H9 (cell line): ENCODE data around the gene SORCS2. TPM values are rescaled to one million over a fixed set of nuclear protein-coding genes. Genes with fewer than 3 reads are reported as not detected.

Source experiments
- DNase-seq: peaks from one replicate; pipeline ENCODE4 v3.0.0-alpha.2; 2017
- H2AFZ ChIP-seq: one replicate; pipeline ENCODE4 v1.6.1; 2013; ENCODE audit warnings: mild to moderate bottlenecking, low read length, control low read depth, moderate library complexity
- H2AK5ac ChIP-seq: 2 replicates; pipeline ENCODE4 v1.6.1; 2013; ENCODE audit warnings: low read length, control low read depth, mixed read lengths; ENCODE audit not compliant: insufficient read length
- H2BK120ac ChIP-seq: one replicate; pipeline ENCODE4 v1.6.1; 2013; ENCODE audit warnings: low read depth, mild to moderate bottlenecking, low read length, control low read depth, inconsistent platforms; ENCODE audit not compliant: poor library complexity, severe bottlenecking
- H2BK12ac ChIP-seq: 2 replicates; pipeline ENCODE4 v1.6.1; 2013; ENCODE audit warnings: low read length, control low read depth, mixed read lengths, low read depth; ENCODE audit not compliant: insufficient read length
- H2BK15ac ChIP-seq: 2 replicates; pipeline ENCODE4 v1.6.1; 2013; ENCODE audit warnings: low read depth, low read length, control low read depth
- H2BK20ac ChIP-seq: one replicate; pipeline ENCODE4 v1.6.1; 2013; ENCODE audit warnings: low read depth, mild to moderate bottlenecking, low read length, control low read depth, inconsistent platforms; ENCODE audit not compliant: poor library complexity, severe bottlenecking
- H2BK5ac ChIP-seq: 2 replicates; pipeline ENCODE4 v1.6.1; 2013; ENCODE audit warnings: low read length, control low read depth, mixed read lengths; ENCODE audit not compliant: insufficient read length
- H3K14ac ChIP-seq: 2 replicates; pipeline ENCODE4 v1.6.1; 2013; ENCODE audit warnings: low read length, control low read depth; ENCODE audit not compliant: insufficient read depth
- H3K18ac ChIP-seq: 2 replicates; pipeline ENCODE4 v1.6.1; 2013; ENCODE audit warnings: low read depth, mild to moderate bottlenecking, mixed read lengths, low read length, control low read depth; ENCODE audit not compliant: insufficient read length
- H3K23ac ChIP-seq: 2 replicates; pipeline ENCODE4 v1.6.1; 2013; ENCODE audit warnings: low read length, control low read depth, mixed read lengths, low read depth; ENCODE audit not compliant: insufficient read length
- H3K23me2 ChIP-seq: 2 replicates; pipeline ENCODE4 v1.6.1; 2013; ENCODE audit warnings: low read depth, mild to moderate bottlenecking, mixed read lengths, low read length, control low read depth; ENCODE audit not compliant: insufficient read length, poor library complexity, severe bottlenecking
- H3K27ac ChIP-seq: 2 replicates; pipeline ENCODE4 v1.5.1; 2013; ENCODE audit warnings: low read length, control low read depth, mixed read lengths, low read depth; ENCODE audit not compliant: insufficient read length
- H3K27me3 ChIP-seq: 2 replicates; pipeline ENCODE4 v1.6.1; 2013; ENCODE audit warnings: low read length, control low read depth, inconsistent platforms; ENCODE audit not compliant: insufficient read depth
- H3K4ac ChIP-seq: 2 replicates; pipeline ENCODE4 v1.6.1; 2013; ENCODE audit warnings: low read depth, mild to moderate bottlenecking, control low read depth, inconsistent platforms, low read length, moderate library complexity
- H3K4me1 ChIP-seq: 2 replicates; pipeline ENCODE4 v1.6.1; 2013; ENCODE audit warnings: low read length, control low read depth, inconsistent platforms; ENCODE audit not compliant: insufficient read depth
- H3K4me2 ChIP-seq: 2 replicates; pipeline ENCODE4 v1.6.1; 2013; ENCODE audit warnings: low read length, control low read depth, mixed read lengths; ENCODE audit not compliant: insufficient read length, insufficient read depth
- H3K56ac ChIP-seq: 2 replicates; pipeline ENCODE4 v1.6.1; 2013; ENCODE audit warnings: low read depth, mild to moderate bottlenecking, mixed read lengths, low read length, control low read depth; ENCODE audit not compliant: insufficient read length
- H3K79me1 ChIP-seq: 2 replicates; pipeline ENCODE4 v1.6.1; 2013; ENCODE audit warnings: low read depth, mild to moderate bottlenecking, moderate library complexity, low read length, control low read depth, inconsistent platforms; ENCODE audit not compliant: insufficient read depth, poor library complexity, severe bottlenecking
- H3K79me2 ChIP-seq: 2 replicates; pipeline ENCODE4 v1.6.1; 2013; ENCODE audit warnings: low read length, control low read depth, inconsistent platforms; ENCODE audit not compliant: insufficient read depth
- H3K9ac ChIP-seq: 2 replicates; pipeline ENCODE4 v1.6.1; 2013; ENCODE audit warnings: low read length, control low read depth, mixed read lengths; ENCODE audit not compliant: insufficient read length; ENCODE audit errors: extremely low read depth
- H3K9me3 ChIP-seq: one replicate; pipeline ENCODE4 v1.6.1; 2013; ENCODE audit warnings: low read depth, low read length, inconsistent platforms; ENCODE audit not compliant: control insufficient read depth
- H3T11ph ChIP-seq: one replicate; pipeline ENCODE4 v1.6.1; 2013; ENCODE audit warnings: mild to moderate bottlenecking, low read length, control low read depth, inconsistent platforms
- H4K20me1 ChIP-seq: one replicate; pipeline ENCODE4 v1.6.1; 2013; ENCODE audit not compliant: control insufficient read depth, insufficient read length, insufficient read depth
- H4K5ac ChIP-seq: 2 replicates; pipeline ENCODE4 v1.6.1; 2013; ENCODE audit warnings: low read depth, mild to moderate bottlenecking, mixed read lengths, low read length, control low read depth; ENCODE audit not compliant: insufficient read length
- H4K8ac ChIP-seq: replicated peaks from 2 replicates; pipeline ENCODE4 v1.6.1; 2013; ENCODE audit warnings: low read length, control low read depth, mixed read lengths, low read depth; ENCODE audit not compliant: insufficient read length
- H4K91ac ChIP-seq: 2 replicates; pipeline ENCODE4 v1.6.1; 2013; ENCODE audit warnings: low read depth, mild to moderate bottlenecking, moderate library complexity, mixed read lengths, low read length, control low read depth; ENCODE audit not compliant: insufficient read length
- H3K27ac Mint-ChIP-seq, 3 experiments: 2 replicates in 2 of 3; 3 replicates in 1 of 3; pipeline ENCODE4 v1.8.0; 2020 to 2021; ENCODE audit warnings: mixed read lengths in 3 of 3, mild to moderate bottlenecking in 1 of 3, moderate library complexity in 1 of 3
- H3K27me3 Mint-ChIP-seq: 2 replicates; pipeline ENCODE4 v1.8.0; 2021; ENCODE audit warnings: low read depth, mild to moderate bottlenecking, moderate library complexity, mixed read lengths
- H3K36me3 Mint-ChIP-seq, 3 experiments: 2 replicates in 2 of 3; 3 replicates in 1 of 3; pipeline ENCODE4 v1.8.0; 2020 to 2021; ENCODE audit warnings: low read depth in 3 of 3, mixed read lengths in 3 of 3; ENCODE audit not compliant: insufficient read depth in 1 of 3
- H3K4me1 Mint-ChIP-seq, 2 experiments: 2 replicates each; pipeline ENCODE4 v1.8.0; 2020; ENCODE audit warnings: mixed read lengths in 2 of 2
- H3K4me3 Mint-ChIP-seq, 2 experiments: 2 replicates in 1 of 2; 3 replicates in 1 of 2; pipeline ENCODE4 v1.8.0; 2020 to 2021; ENCODE audit warnings: mild to moderate bottlenecking in 2 of 2, mixed read lengths in 2 of 2, moderate library complexity in 1 of 2
- H3K9me3 Mint-ChIP-seq, 2 experiments: 2 replicates in 1 of 2; 3 replicates in 1 of 2; pipeline ENCODE4 v1.8.0; 2020; ENCODE audit warnings: mild to moderate bottlenecking in 2 of 2, mixed read lengths in 2 of 2, moderate library complexity in 1 of 2
- WGBS: extraction: QIAGEN DNeasy Blood & Tissue Kit; methylation state at CpG from one replicate; pipeline ENCODE4 v1.1.7; 2013; ENCODE audit warnings: missing lambda C conversion rate, low lambda C conversion rate, mixed read lengths; ENCODE audit not compliant: insufficient read length; ENCODE audit errors: extremely low coverage; 5-methylcytosine and 5-hydroxymethylcytosine counted together
- total RNA-seq: library from RNA; stranded (reverse); gene quantifications from 2 replicates; pipeline ENCODE4 v1.2.1, GENCODE V29; 2021
- TF ChIP-seq, protein P1 (sequence below): fragments of 200-600 bp; sonication (generic); conservative IDR thresholded peaks from 3 replicates; pipeline ENCODE4 v1.8.0; 2021; ENCODE audit warnings: antibody characterized with exemption, mild to moderate bottlenecking

Gene SORCS2
- total RNA-seq, 1 experiment from 2014 or later: 0.57 TPM

DNA sequence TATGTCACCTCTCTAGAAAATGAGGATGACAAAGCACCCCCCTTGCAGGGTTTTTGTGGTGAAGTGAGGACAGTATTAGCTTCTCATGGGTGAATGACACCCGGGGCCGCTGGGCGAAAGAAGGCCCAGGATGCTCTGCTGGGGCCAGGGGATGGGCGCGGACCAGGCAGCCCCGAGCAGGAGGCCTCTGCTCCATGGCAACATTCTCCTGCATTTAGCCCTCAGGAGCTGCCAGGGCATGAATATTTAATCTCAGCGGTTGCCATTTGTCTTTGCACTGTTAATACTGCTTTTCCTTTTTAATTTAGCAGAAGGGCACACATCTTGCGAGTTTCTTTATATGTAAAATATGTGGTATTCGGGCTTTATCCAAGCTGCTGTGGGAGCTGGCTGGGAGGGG, 272.7 kb downstream of the SORCS2 start:
- H2AK5ac ChIP-seq: no peak overlapping the region
- H3K36me3 Mint-ChIP-seq: peaks cover 2 to 6% (median 3%) of the 10 kb centered on the region in 3 experiments; a peak in 4 of 7 replicates
- H3K4me1 ChIP-seq: peaks cover 4% of the 10 kb centered on the region; the same call in 1 of the 2 replicates
- H2BK12ac ChIP-seq: no peak overlapping the region
- H3K79me2 ChIP-seq: no peaks in the 10 kb centered on the region
- H3K27ac Mint-ChIP-seq: no peak overlapping the region
- H3K4me1 Mint-ChIP-seq: peaks cover 38 to 43% of the 10 kb centered on the region in 2 experiments
- no peaks in the 10 kb centered on the region for H3K79me1 ChIP-seq
- no peak overlapping the region for H2AFZ ChIP-seq
- H3K18ac ChIP-seq: no peak overlapping the region
- H4K8ac ChIP-seq: no peak overlapping the region
- H4K5ac ChIP-seq: no peak overlapping the region
- no CpG with 5 or more reads among the region's 9 CpGs for WGBS
- no peak overlapping the region for H3K4ac ChIP-seq
- H2BK120ac ChIP-seq: no peak overlapping the region
- no peak overlapping the region for H3K56ac ChIP-seq
- H3K27ac ChIP-seq: no peak overlapping the region
- H2BK5ac ChIP-seq: no peak overlapping the region
- no peak overlapping the region for H3T11ph ChIP-seq
- no peak overlapping the region for H4K91ac ChIP-seq
- no peak overlapping the region for H3K4me2 ChIP-seq
- peaks cover 2% of the 10 kb centered on the region for H4K20me1 ChIP-seq
- no peak overlapping the region for H3K23ac ChIP-seq
- no peak overlapping the region for H3K4me3 Mint-ChIP-seq
- H3K9me3 ChIP-seq: peaks cover 9% of the 10 kb centered on the region
- H2BK20ac ChIP-seq: no peak overlapping the region
- H3K27me3 Mint-ChIP-seq: peaks cover 3% of the 10 kb centered on the region; the same call in 1 of the 2 replicates
- H2BK15ac ChIP-seq: no peak overlapping the region
- H3K9me3 Mint-ChIP-seq: peaks cover 14 to 16% of the 10 kb centered on the region in 2 experiments; a peak in 4 of 5 replicates
- no peaks in the 10 kb centered on the region for H3K23me2 ChIP-seq
- no peak overlapping the region for H3K14ac ChIP-seq
- no peak for DNase-seq
- no peak overlapping the region for H3K9ac ChIP-seq
- TF ChIP-seq, protein P1, sequence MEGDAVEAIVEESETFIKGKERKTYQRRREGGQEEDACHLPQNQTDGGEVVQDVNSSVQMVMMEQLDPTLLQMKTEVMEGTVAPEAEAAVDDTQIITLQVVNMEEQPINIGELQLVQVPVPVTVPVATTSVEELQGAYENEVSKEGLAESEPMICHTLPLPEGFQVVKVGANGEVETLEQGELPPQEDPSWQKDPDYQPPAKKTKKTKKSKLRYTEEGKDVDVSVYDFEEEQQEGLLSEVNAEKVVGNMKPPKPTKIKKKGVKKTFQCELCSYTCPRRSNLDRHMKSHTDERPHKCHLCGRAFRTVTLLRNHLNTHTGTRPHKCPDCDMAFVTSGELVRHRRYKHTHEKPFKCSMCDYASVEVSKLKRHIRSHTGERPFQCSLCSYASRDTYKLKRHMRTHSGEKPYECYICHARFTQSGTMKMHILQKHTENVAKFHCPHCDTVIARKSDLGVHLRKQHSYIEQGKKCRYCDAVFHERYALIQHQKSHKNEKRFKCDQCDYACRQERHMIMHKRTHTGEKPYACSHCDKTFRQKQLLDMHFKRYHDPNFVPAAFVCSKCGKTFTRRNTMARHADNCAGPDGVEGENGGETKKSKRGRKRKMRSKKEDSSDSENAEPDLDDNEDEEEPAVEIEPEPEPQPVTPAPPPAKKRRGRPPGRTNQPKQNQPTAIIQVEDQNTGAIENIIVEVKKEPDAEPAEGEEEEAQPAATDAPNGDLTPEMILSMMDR: no peak
- no peaks in the 10 kb centered on the region for H3K27me3 ChIP-seq
